HUES6 (cell line): ENCODE data around the gene RMND5A.
A peak's percentile ranks its signal among the peaks of the same experiment; 100 is the strongest.

Source experiments
- H3K27ac ChIP-seq: 2 replicates; pipeline ENCODE4 v1.7.0; 2013; ENCODE audit warnings: low read depth, mild to moderate bottlenecking, low read length, inconsistent platforms
- H3K27me3 ChIP-seq: 2 replicates; pipeline ENCODE4 v1.6.1; 2013; ENCODE audit warnings: low read length; ENCODE audit not compliant: control insufficient read depth, insufficient read depth
- H3K36me3 ChIP-seq: 2 replicates; pipeline ENCODE4 v1.6.1; 2013; ENCODE audit warnings: low read length; ENCODE audit not compliant: control insufficient read depth, insufficient read depth
- H3K4me1 ChIP-seq: 2 replicates; pipeline ENCODE4 v1.6.1; 2013; ENCODE audit warnings: low read length; ENCODE audit not compliant: control insufficient read depth, insufficient read depth
- H3K4me3 ChIP-seq: 2 replicates; pipeline ENCODE4 v1.5.1; 2013; ENCODE audit warnings: low read depth, low read length
- H3K9ac ChIP-seq: one replicate; pipeline ENCODE4 v1.6.1; 2013; ENCODE audit warnings: mild to moderate bottlenecking, low read length
- H3K9me3 ChIP-seq: 2 replicates; pipeline ENCODE4 v1.6.1; 2013; ENCODE audit warnings: low read depth, low read length; ENCODE audit not compliant: control insufficient read depth, insufficient read depth

RMND5A gene

GRCh38 chr2:86793752-86794151, 73.7 kb downstream of the RMND5A start:
- H3K27me3 ChIP-seq: peaks cover 65% of the 10 kb centered on the region
- H3K27ac ChIP-seq: no peak overlapping the region

GRCh38 chr2:86794861-86795260, 74.8 kb downstream of the RMND5A start:
- no peak overlapping the region for H3K4me3 ChIP-seq

More at GRCh38 chr2:86793752-86794151, 73.7 kb downstream of the RMND5A start:
- Histone ChIP-seq H3K4me3 (no peak overlapping the region), H3K9ac (no peak overlapping the region), H3K9me3 (peaks cover 15% of the 10 kb centered on the region), H3K4me1 (peaks cover 10% of the 10 kb centered on the region), H3K36me3 (no peaks in the 10 kb centered on the region)

GRCh38 chr2:86800856-86801567, 80.9 kb downstream of the RMND5A start:
- peaks cover 5% of the 10 kb centered on the region for H3K27me3 ChIP-seq
- H3K36me3 ChIP-seq: no peaks in the 10 kb centered on the region
- no peak overlapping the region for H3K4me3 ChIP-seq
- no peaks in the 10 kb centered on the region for H3K4me1 ChIP-seq
- H3K27ac ChIP-seq: no peak overlapping the region
- no peak overlapping the region for H3K9ac ChIP-seq
- peaks cover 14% of the 10 kb centered on the region for H3K9me3 ChIP-seq

More at GRCh38 chr2:86794861-86795260, 74.8 kb downstream of the RMND5A start:
- Histone ChIP-seq H3K9me3 (peaks cover 15% of the 10 kb centered on the region), H3K4me1 (peaks cover 10% of the 10 kb centered on the region), H3K27me3 (peaks cover 54% of the 10 kb centered on the region), H3K9ac (no peak overlapping the region), H3K27ac (no peak overlapping the region), H3K36me3 (no peaks in the 10 kb centered on the region)

GRCh38 chr2:86806059-86806857, 86.2 kb downstream of the RMND5A start:
- H3K9me3 ChIP-seq: no peaks in the 10 kb centered on the region
- no peak overlapping the region for H3K9ac ChIP-seq
- peaks cover 5% of the 10 kb centered on the region; the same call in 1 of the 2 replicates for H3K4me1 ChIP-seq
- peaks cover 38% of the 10 kb centered on the region for H3K27me3 ChIP-seq
- no peak overlapping the region for H3K27ac ChIP-seq
- H3K36me3 ChIP-seq: no peaks in the 10 kb centered on the region
- H3K4me3 ChIP-seq: no peak overlapping the region

- no peak overlapping the region for H3K27ac ChIP-seq
- H3K9me3 ChIP-seq: no peaks in the 10 kb centered on the region
- H3K4me3 ChIP-seq: peak overlapping the region; percentile 67
- no peaks in the 10 kb centered on the region for H3K36me3 ChIP-seq
- H3K4me1 ChIP-seq: peaks cover 5% of the 10 kb centered on the region; the same call in 1 of the 2 replicates
- H3K27me3 ChIP-seq: peaks cover 38% of the 10 kb centered on the region
- peak overlapping the region; percentile 31 for H3K9ac ChIP-seq
These were observed 87.0 kb downstream of the RMND5A start for GRCh38 chr2:86807133-86807467.

GRCh38 chr2:86807468-86808275, 87.6 kb downstream of the RMND5A start:
- Histone ChIP-seq H3K36me3 (no peaks in the 10 kb centered on the region), H3K27ac (no peak overlapping the region), H3K9me3 (no peaks in the 10 kb centered on the region), H3K4me3 (peak overlapping the region; percentile 67), H3K9ac (peak overlapping the region; percentile 31), H3K4me1 (peaks cover 5% of the 10 kb centered on the region; the same call in 1 of the 2 replicates), H3K27me3 (peaks cover 38% of the 10 kb centered on the region)

- peaks cover 38% of the 10 kb centered on the region for H3K27me3 ChIP-seq
- H3K9me3 ChIP-seq: no peaks in the 10 kb centered on the region
- H3K27ac ChIP-seq: no peak overlapping the region
- H3K9ac ChIP-seq: peak overlapping the region; percentile 18
- H3K36me3 ChIP-seq: no peaks in the 10 kb centered on the region
- peaks cover 5% of the 10 kb centered on the region; the same call in 1 of the 2 replicates for H3K4me1 ChIP-seq
- peak overlapping the region; percentile 67 for H3K4me3 ChIP-seq
These were observed 88.4 kb downstream of the RMND5A start for GRCh38 chr2:86808315-86809161.

GRCh38 chr2:86809481-86810121, 89.5 kb downstream of the RMND5A start:
- no peak overlapping the region for H3K27ac ChIP-seq
- H3K36me3 ChIP-seq: no peaks in the 10 kb centered on the region
- H3K27me3 ChIP-seq: peaks cover 38% of the 10 kb centered on the region
- no peaks in the 10 kb centered on the region for H3K9me3 ChIP-seq
- H3K9ac ChIP-seq: no peak overlapping the region
- H3K4me1 ChIP-seq: peaks cover 5% of the 10 kb centered on the region; the same call in 1 of the 2 replicates
- H3K4me3 ChIP-seq: no peak overlapping the region

- Histone ChIP-seq H3K9me3 (no peaks in the 10 kb centered on the region), H3K9ac (no peak overlapping the region), H3K27me3 (no peaks in the 10 kb centered on the region), H3K4me3 (no peak overlapping the region), H3K27ac (no peak overlapping the region), H3K4me1 (no peaks in the 10 kb centered on the region), H3K36me3 (no peaks in the 10 kb centered on the region)
These were observed 95.5 kb downstream of the RMND5A start for GRCh38 chr2:86815611-86816010.
